Fibroblast of the conjunctiva (primary cell): ENCODE data around the gene CASKIN2.
A peak's percentile ranks its signal among the peaks of the same experiment; 100 is the strongest.
"Not testable (repeated sequence)": the region's sequence is repeated elsewhere in the genome, so short reads cannot be mapped to it uniquely, and the experiment has no call there.

Experiments used
- DNase-seq: peaks from one replicate; pipeline ENCODE4 v3.0.0-alpha.2; 2010; ENCODE audit warnings: low read depth

Gene CASKIN2

DNA sequence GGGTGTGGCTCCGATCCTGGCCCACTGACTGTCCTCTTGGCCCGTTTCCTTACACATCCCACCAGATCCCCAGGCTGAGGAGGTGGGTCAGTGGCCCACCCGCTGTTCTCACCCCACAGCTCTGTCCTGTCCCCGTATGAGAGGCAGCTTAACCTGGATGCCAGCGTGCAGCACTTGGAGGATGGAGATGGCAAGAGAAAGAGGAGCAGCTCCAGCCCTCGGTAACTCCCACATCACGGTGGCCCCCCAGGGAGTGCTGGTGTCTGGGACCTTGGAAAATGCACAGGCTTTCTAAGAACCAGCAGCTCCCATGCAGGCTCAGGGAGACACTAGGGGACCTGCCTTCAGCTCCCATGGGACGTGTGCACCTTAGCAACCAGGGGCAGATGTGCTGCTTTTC lies 6.0 kb upstream of the CASKIN2 start:
- DNase-seq, result no peak

GRCh38 chr17:75520413-75520812 lies 5.1 kb upstream of the CASKIN2 start:
- DNase-seq, result not testable (repeated sequence)

DNA sequence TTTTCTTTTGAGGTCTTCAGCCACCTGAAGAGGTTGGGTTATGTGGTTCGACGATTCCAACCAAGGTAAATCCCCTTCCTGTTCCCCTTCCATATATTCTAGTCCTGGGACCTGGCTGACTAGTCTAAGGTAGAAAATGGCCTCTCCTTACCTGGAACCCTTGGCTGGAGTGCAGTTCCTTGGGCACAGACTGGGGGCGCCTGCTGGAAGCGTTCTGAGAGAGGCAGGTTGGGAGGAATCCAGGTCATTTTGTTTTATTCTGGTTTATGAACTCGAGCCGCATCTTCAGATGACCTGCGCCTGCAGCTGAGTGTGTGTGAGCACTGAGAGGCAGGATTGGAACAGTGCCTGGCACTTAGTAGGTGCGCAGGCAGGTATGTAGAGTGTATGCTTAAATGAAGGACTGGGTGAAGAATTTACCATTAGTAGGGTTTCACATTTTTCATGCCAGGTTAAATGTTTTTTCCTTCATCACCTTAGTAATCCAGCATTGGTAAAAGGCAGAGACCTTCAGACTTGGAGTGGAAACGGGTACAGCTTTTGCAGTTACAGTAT lies 3.7 kb upstream of the CASKIN2 start:
- no peak for DNase-seq

DNA sequence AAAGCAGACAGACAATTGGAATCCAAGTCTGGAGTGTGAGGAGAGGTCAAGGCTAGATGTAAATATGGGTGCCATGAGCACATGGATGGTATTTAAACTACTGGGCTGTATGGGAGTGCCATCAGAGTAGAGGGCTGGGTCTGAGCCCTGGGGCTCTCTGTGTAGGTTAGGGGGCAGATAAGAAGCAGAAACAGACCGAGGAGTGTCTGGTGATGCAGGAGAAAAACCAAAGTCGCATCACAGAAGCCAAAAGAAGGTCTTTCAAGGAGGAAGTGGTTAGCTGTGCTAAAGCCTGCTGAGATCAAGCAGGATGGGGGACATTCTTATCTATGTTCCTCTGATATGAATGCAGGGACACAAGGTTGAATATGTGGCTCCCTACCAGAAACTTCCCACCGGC lies 2.9 kb upstream of the CASKIN2 start:
- DNase-seq, result no peak

GRCh38 chr17:75517297-75517865 lies 2.0 kb upstream of the CASKIN2 start:
- DNase-seq, result no peak

GRCh38 chr17:75516619-75517296 lies 1.4 kb upstream of the CASKIN2 start:
- DNase-seq, result no peak

DNA sequence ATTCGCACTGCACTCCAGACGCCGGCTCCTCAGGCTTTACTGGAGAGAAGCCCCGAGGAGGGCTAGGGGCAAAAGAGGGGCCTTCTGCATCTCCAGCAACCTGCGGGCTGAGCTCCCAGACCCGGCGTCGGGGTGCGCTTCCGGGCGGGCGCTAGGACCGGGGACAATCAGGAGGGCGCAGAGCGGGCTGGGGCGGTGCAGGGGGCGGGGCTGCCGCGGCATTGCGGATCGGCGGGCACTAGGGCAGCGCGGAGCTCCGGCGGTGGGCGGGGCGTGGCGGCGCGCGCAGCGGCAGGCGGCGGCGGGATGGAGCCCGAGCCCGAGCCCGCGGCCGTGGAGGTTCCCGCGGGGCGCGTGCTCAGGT lies 900 bp upstream of the CASKIN2 start, which contains the start of gene TSEN54:
TSS of gene TSEN54 (plus strand) at position 274 of the 364 bp plus-strand sequence. CDS start at position 307, 33 bp downstream.
- DNase-seq, result peak; percentile 76

DNA sequence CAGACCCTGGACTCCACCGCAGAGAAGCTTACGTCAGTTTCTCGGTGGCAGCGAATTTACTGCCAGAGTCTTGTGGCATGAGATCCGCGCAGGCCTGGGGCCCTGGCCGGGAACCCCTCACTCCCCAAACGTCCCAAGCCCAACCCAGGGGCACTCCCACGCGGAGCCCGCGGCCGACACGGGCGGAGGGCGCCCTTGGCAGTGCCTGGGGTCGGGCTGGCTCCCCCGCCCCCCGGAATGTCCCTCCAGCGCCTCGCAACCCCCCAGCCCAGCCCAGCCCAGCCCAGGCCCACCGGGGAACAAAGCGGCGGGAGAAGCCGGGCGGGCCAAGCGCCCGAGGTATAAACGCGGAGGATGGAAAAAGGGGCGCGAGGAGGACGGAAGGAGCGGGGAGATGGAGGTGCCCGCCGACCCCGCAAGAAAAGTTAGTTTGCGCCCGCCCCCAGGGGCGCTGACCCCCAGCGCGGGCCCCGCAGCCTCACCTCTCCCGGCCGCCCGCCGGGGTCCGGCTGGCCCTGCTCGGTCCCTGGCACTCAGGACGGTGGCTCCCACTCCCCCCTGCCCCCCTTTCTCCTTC lies 330 bp downstream of the CASKIN2 start:
- no peak for DNase-seq

DNA sequence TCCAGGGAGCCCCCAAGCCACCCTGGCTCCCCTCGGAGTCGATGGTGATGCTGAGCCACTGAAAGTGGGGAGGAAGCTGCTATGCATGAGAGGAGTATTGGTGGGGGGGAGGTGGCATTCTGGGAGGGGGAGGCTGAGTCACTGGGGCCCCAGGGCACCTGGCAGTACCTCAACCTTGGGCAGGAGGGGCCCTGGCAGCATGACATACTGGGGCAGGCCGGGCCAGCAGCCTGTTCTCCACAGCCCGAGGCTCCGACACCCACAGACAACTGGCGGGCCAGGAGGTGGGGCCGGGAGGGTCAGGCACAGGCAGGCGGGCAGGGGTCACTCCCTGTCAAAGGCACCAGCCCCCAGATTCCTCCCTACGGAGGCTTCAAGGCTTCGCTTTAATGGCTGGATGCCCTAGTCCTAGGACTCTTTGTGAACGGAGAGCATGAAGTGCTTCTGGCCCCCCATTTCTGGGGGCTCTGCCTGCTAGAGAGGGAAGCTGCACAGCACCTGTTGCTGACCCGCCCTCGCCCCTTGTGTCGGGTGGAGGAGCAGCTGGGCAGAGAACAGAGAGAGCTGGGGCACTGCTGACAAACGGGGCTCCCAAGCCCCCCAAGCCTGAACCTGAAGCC lies 928 bp downstream of the CASKIN2 start:
- DNase-seq, result no peak

DNA sequence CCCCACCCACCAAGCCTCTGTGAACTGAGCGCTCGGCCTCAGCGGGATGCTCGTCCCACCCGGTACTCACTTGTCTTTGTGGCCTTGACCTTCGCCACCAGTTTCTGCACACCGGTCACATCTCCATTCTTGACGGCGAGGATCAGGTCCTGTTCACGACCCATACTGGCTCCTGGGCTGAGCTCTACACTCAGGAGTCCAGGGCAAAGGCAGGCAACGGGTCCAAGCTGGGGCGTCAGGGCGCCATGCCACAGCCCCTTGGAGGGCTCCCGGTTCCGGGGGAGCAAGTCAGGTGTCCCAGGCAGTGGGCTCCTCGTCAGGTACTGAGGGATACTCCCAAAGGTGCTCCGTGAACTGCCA lies 1.7 kb downstream of the CASKIN2 start:
- no peak for DNase-seq

DNA sequence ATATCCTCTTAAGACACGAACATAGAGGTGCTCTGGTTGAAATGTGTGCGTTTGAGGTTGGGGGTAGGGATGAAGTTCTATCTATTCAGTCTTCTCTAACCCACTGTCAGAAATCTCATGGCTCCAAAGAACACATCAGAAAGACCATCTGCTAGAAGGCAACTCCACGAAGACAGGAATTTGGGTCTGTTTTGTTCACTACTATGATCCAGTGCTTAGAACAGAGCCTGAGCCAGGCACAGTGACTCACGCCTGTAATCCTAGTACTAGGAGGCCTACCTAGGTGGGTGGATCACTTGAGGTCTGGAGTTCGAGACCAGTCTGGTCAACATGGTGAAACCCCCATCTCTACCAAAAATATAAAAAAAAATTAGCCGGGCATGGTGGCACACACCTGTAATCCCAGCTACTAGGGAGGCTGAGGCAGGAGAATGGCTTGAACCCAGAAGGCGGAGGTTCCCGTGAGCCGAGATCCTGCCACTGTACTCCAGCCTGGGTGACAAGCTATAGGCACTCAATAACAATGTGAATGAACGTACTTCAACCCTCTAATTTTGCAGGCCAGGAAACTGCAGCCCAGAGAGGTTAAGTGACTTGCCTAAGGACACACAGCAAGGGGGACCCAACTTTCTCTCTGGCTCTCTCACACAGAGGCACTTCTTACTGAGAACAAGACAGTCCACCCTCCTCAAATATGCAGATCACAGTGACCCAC lies 2.3 kb downstream of the CASKIN2 start:
- peak; percentile 24 for DNase-seq

GRCh38 chr17:75511610-75512575 lies 3.4 kb downstream of the CASKIN2 start:
- no peak for DNase-seq

GRCh38 chr17:75511270-75511609 lies 4.1 kb downstream of the CASKIN2 start:
- DNase-seq, result no peak

- no peak for DNase-seq
These were observed 5.6 kb downstream of the CASKIN2 start for GRCh38 chr17:75509528-75510258.

DNA sequence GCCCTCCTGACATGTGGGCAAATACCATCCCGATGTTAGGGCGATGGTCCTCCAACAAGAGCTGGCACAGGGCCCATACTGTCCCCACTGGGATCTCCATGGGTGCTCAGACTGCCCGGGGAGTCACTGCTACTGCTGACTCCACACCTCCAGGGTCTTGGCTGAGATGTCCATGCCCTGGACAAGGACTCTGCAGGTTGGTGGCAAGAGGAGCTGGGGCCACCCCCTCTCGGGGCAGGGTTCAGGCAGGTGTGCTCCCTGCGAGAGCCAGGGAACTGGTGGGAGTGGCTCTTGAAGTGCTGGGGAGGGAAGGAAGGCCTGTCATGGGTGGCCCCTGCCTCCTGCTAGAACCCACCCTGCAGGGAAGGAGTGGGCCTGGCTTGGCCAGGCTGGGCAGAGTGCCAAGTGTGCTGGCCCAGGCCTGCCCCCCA lies 6.4 kb downstream of the CASKIN2 start:
- DNase-seq, result no peak

GRCh38 chr17:75507733-75508719 lies 7.3 kb downstream of the CASKIN2 start:
- no peak for DNase-seq

DNA sequence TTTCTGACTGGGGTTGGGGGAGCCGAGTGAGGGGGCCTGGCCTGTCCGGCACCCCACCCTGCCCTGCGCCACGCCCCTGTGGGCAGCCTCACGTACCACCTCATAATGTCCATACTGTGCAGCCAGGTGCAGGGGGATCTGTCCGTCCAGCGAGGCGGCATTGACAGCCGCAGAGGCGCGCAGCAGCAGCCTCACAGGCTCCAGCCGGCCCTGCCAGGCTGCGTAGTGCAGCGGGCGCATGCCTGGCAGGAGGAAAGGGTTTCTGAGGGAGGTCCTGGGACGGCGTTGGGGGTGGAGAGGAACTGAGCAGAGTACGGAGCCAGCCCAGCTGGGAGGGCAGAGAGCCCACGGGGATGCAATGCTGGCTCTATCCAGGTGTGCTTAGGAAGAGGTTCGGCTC lies 8.4 kb downstream of the CASKIN2 start:
- no peak for DNase-seq

- DNase-seq, result no peak
These were observed 9.2 kb downstream of the CASKIN2 start for GRCh38 chr17:75506134-75506533.

- no peak for DNase-seq
These were observed 9.7 kb downstream of the CASKIN2 start for GRCh38 chr17:75505640-75506039.

DNA sequence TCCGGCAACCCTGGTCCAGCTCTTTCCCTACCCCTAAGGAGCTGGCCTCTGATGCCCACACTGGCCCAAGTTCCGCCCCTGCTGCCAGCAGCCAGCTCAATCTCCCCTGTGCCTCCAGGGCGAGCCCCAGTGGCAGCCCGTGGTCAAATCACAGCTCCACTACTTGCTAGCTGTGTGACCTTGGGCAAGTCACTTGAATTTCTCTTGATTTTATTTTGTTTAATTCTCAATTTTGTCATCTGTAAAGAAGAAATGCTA lies 10.3 kb downstream of the CASKIN2 start:
- DNase-seq, result no peak
